ENCODE data around the gene PBXIP1. TPM values are rescaled to one million over a fixed set of nuclear protein-coding genes. Genes with fewer than 3 reads are reported as not detected.
"Not testable (repeated sequence)": the region's sequence is repeated elsewhere in the genome, so short reads cannot be mapped to it uniquely, and the experiment has no call there.

The PBXIP1 gene
- total and polyA plus RNA-seq, 7 donors, result 8.3 to 251 (median 178) TPM

GRCh38 chr1:154911691-154912550, 44.0 kb downstream of the PBXIP1 start:
- 93 to 94% methylated on average over 8 of the region's 8 CpGs for WGBS, 2 donors
- H3K4me3 ChIP-seq, result no peak overlapping the region
- TF ChIP-seq POLR2A (IDR thresholded peaks at IDR 0.05) (no peak), CTCF (IDR thresholded peaks at IDR 0.05) (no peak), EP300 (IDR thresholded peaks at IDR 0.05) (no peak), POLR2AphosphoS5 (IDR thresholded peaks at IDR 0.05) (no peak)
- no peak overlapping the region for H3K27ac ChIP-seq
- H3K27me3 ChIP-seq, result no peaks in the 10 kb centered on the region
- peaks cover 0 to 8% (median 0%) of the 10 kb centered on the region in 4 donors for H3K4me1 ChIP-seq
- DNase-seq, result peak; percentile 50
- intact Hi-C loops (cut with DNase I), result no loop called here
- no peaks in the 10 kb centered on the region for H3K9me3 ChIP-seq
- H3K36me3 ChIP-seq, result no peaks in the 10 kb centered on the region

- peak; percentile 40 for DNase-seq
- Histone ChIP-seq H3K27ac (no peak overlapping the region), H3K4me1 (peaks cover 0 to 8% (median 0%) of the 10 kb centered on the region in 4 donors), H3K9me3 (no peaks in the 10 kb centered on the region), H3K4me3 (no peak overlapping the region), H3K27me3 (no peaks in the 10 kb centered on the region), H3K36me3 (no peaks in the 10 kb centered on the region)
- TF ChIP-seq CTCF (IDR thresholded peaks at IDR 0.05), result no peak
- no peak for TF ChIP-seq EP300 (IDR thresholded peaks at IDR 0.05)
- TF ChIP-seq POLR2AphosphoS5 (IDR thresholded peaks at IDR 0.05), result no peak
- TF ChIP-seq POLR2A (IDR thresholded peaks at IDR 0.05), result no peak
- intact Hi-C loops (cut with DNase I), result no loop called here
- WGBS, 2 donors, result 91 to 92% methylated on average over 5 of the region's 5 CpGs
Observed at GRCh38 chr1:154910851-154911250, 45.0 kb downstream of the PBXIP1 start.

GRCh38 chr1:154908937-154909336, 47.0 kb downstream of the PBXIP1 start:
- Histone ChIP-seq H3K27ac (no peak overlapping the region), H3K36me3 (no peaks in the 10 kb centered on the region), H3K9me3 (no peaks in the 10 kb centered on the region), H3K27me3 (no peaks in the 10 kb centered on the region), H3K4me1 (peaks cover 0 to 8% (median 0%) of the 10 kb centered on the region in 4 donors), H3K4me3 (no peak overlapping the region)
- intact Hi-C loops (cut with DNase I), result no loop called here
- 92 to 94% methylated on average over 5 of the region's 5 CpGs for WGBS, 2 donors
- no peak for DNase-seq
- TF ChIP-seq CTCF (IDR thresholded peaks at IDR 0.05), result no peak
- no peak for TF ChIP-seq POLR2AphosphoS5 (IDR thresholded peaks at IDR 0.05)
- no peak for TF ChIP-seq EP300 (IDR thresholded peaks at IDR 0.05)
- no peak for TF ChIP-seq POLR2A (IDR thresholded peaks at IDR 0.05)

- H3K4me1 ChIP-seq; H3K4me3 ChIP-seq; H3K27me3 ChIP-seq; H3K36me3 ChIP-seq; intact Hi-C loops (cut with DNase I); H3K27ac ChIP-seq; DNase-seq; H3K9me3 ChIP-seq: not testable (repeated sequence)
- 51 to 80% methylated on average over 3 of the region's 3 CpGs for WGBS, 2 donors
Observed at GRCh38 chr1:154908129-154908528, 47.8 kb downstream of the PBXIP1 start.

GRCh38 chr1:154906621-154907081, 49.2 kb downstream of the PBXIP1 start:
- DNase-seq, result peak; percentile 21
- intact Hi-C loops (cut with DNase I), result no loop called here
- no peak overlapping the region for H3K27ac ChIP-seq
- H3K9me3 ChIP-seq, result no peaks in the 10 kb centered on the region
- H3K36me3 ChIP-seq, result no peaks in the 10 kb centered on the region
- no peak overlapping the region for H3K4me3 ChIP-seq
- no peaks in the 10 kb centered on the region for H3K27me3 ChIP-seq
- WGBS, 2 donors, result 73 to 85% methylated on average over 7 of the region's 7 CpGs
- peaks cover 0 to under 1% (median 0%) of the 10 kb centered on the region in 4 donors for H3K4me1 ChIP-seq
- no peak for TF ChIP-seq POLR2AphosphoS5 (IDR thresholded peaks at IDR 0.05)
- TF ChIP-seq CTCF (IDR thresholded peaks at IDR 0.05), result peak in 3 of 4 experiments; percentile 7 to 33 (median 21)
- TF ChIP-seq POLR2A (IDR thresholded peaks at IDR 0.05), result no peak
